GM19463 (cell line): Measurements from ENCODE around the gene MCAT.
"Not testable (repeated sequence)": the region's sequence is repeated elsewhere in the genome, so short reads cannot be mapped to it uniquely, and the experiment has no call there.

Experiments used
- ATAC-seq: cut with Tn5 transposase; IDR thresholded peaks from one replicate; pipeline ENCODE4 v1.9.1; 2021; ENCODE audit warnings: mild to moderate bottlenecking, moderate library complexity; ENCODE audit not compliant: unreplicated experiment

The MCAT gene

DNA sequence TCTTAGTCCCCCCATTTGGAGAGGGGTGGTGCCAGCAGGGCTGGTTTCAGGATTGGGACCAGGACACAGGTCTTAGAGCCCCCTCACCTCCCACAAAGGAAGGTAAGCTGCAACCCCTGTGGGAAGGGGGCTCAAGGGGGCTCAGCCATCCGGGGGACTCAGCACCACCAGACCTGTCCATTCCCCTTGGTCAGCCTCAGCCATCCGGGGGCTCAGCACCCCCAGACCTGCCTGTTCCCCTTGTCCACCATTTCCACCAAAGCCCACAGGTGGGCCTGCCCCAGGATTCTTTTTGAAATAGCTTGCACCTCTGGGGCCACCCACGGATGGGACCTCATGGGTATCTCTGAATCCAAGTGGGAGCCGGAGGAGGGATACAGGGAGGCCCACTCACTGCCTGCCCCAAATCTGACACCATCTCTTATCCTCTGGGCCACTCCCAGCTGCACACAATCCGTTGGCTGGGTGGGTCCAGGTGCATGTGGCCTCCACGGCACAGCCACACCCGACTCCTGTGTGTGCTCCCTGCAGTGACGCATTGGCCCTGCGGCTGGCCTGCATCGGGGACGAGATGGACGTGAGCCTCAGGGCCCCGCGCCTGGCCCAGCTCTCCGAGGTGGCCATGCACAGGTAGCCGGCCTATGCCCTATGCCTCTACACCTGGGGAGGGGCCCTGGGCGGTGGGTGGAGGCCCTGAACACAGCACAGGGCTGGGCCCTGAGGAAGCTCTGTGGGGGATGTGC, 15.9 kb downstream of the MCAT start:
- no peak for ATAC-seq

DNA sequence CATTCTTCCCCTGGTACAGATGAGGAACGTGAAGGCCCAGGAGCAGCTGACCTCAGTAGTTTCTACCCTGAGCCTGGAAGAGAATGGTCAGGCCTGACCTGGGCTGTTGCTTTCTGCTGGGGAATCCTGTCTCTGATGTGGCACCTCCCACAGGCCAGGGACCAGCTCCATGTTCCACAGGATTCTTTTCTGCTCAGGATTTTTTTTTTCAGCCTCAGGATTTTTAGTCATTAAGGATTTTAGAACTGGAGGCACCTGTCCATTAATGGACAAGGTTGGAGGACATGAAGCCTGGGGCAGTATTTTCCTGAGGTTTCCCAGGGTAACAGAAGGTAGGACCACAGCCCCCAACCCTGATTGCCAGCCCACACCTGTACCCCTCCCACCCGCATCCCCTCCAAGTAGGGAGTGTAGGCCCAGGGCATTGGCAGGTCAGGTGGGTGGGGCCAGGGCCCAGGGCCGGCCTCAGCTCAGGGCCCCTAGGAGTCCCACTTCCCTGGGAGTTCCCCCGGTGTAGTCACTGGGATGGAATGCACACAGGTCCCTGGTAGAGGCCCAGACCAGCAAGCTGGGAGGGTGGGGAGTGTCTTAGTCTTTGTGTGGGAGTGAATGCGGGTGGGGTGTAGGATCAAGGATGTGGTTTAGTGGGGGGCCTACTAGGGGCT, 16.6 kb downstream of the MCAT start:
- ATAC-seq, result no peak

DNA sequence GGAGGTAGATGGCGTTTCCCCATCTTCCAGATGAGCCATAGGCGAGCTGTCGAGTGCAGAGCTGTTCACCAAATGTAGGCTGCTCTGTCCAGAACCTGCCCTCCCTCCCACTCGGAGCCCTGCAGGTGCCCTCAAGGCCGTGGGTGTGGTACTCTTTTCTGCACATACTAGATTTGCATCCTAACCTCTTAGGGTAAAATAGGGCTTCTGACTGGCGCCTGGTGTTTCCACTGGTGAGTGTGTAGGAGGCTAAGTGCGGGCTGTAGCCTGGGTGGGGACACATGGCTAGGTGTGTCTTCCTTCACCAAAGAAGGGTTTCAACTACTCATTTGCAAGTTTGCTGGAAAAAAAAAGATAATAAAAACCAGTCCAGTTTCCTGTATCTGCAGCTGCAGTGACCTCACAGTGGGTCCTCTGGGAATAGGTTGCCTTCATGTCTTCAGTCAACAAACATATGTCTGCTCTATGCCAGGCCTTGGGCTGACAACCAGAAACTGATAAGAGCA, 24.2 kb downstream of the MCAT start:
- ATAC-seq, result peak; percentile 69

DNA sequence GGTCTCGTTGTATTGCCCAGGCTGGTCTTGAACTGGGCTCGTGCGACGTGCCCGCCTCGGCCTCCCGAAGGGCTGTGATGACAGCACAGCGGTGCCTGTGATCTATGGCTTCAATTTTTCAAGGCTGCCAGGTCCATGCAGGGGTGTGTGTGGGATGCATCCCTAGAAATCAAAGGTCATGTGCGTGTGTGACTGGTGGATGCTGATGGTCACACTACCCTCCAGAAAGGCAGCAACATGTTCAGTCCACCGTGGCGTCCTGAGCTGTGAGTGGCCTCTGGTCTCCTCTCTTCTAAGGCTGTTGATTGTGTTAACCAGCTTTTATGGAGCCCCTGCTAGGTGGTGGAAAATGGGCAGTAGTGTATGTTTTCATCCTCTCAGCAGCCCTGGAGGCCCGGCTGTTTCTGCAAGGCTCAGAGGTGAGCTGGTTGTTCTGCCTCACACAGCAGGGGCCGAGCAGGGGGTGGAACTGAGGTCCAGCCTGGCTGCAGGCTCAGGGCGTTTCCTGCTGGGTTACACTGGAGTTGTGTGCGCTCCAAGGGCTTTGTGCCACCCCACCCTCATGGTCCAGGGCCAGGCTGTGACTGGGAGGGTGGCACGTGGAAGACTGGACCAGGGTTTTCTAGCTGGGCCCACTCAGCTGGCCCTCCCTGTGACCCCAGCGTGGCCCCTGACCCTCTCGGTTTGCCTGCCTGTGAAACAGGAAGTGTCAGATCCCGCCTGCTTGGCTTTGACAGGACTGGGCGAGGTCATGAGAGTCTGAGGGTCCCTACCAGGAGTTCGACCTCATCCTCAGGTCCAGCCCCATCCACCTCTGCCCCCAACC, 25.0 kb downstream of the MCAT start:
- no peak for ATAC-seq

DNA sequence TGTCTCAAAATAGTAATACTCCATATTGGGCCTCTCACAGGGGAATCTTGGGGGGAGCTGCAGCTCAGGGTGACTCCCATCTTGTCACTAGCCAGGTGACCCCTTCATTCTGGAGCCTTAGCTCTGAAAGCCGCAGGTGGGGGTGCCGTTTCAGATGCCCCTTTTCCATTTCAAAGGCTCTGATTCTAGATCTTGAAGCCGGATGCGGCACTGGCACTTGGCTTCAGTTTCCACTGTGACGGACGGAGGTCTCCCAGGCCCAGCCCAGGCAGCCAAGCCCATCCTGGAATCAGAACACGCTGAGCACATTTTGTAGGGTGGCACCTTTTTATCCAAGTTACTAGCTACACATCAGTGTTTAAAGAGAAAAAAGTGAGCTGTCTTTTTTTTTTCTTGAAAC, 26.3 kb downstream of the MCAT start:
- ATAC-seq, result no peak

DNA sequence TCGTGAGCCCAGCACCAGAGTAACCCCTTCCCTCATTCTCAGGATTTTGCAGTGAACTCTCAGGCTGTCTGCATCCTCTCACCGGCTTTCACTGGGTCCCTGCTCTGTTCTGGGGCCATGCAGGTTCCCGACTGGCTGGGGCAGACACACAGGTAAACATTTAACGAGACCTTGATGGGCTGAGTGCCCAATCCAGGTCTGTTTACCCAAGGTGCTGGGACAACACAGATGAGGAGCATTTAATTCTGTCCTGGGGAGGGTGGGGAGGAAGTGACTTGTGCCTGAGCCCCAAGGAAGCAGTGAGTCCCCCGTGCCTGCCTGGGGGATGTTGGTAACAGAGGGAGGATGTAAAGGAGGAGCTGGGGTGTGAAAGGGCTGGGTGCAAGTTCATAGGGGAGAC, 28.2 kb downstream of the MCAT start:
- no peak for ATAC-seq

DNA sequence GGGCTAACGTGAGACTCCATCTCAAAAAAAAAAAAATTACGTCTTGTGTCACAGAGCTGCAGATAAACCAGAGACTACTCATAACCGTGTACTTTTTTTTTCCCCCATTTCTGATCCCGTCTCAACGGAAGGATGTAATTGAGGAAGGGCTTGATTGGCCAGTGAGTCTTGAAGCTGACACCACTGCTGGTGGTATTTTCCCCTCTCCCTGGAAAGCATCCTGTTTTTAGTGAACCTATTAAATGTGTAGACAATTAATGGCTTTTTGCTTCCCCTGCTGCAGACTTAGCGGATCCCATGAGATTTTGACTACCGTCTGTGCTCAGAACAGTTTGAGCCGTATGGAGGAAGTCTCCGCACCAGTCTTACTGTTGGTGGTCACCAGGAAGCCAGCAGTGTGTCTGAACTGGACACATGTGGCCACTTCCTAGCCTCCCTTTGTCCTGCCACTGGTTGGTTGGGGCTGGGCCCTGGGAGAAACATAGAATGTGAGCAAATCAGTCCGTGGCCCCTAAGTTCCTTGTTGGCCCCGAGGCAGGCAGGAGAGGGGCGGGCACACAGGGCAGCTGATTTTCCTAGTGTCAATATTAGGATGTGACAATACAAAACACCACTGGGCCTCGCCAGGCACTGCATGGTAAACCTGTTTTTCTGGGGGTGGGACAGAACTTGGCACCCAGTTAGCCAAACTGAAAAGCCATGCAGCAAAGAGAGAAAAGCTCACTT, 29.5 kb downstream of the MCAT start:
- ATAC-seq, result no peak

DNA sequence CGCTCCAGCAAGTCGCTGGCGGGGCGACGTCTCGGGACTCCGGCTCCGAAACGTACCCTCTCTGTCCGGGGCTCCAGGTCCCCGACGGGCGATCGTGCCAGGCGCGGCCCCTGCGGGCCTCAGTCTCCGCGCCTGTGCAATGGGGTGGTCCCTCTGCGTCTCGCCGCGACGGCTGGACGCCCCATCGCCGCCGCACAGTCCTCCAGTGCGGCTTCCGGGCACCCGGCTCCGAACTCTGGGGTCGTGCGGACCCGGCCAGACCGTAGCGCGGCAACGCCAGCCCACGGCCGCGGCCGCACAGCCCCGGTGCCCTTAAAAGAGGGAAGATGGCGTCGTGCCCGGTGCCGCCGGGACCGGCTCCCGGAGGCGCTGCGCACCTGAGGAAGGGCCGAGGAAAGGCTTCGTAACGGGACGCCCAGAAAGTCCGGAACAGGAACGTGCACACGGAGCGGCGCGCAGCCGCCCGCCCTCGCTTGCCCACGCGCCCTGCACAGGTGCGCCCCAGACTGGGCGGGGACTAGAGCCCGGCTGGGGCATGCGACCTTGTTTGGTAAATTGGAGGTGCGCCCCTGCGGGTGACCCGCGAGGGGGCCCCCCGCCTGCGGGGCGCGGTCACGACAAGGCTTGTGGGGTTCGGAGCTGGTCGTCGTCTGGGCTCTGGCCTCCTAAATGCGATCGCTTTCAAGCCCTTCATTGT, 32.1 kb downstream of the MCAT start:
- peak; percentile 41 for ATAC-seq

DNA sequence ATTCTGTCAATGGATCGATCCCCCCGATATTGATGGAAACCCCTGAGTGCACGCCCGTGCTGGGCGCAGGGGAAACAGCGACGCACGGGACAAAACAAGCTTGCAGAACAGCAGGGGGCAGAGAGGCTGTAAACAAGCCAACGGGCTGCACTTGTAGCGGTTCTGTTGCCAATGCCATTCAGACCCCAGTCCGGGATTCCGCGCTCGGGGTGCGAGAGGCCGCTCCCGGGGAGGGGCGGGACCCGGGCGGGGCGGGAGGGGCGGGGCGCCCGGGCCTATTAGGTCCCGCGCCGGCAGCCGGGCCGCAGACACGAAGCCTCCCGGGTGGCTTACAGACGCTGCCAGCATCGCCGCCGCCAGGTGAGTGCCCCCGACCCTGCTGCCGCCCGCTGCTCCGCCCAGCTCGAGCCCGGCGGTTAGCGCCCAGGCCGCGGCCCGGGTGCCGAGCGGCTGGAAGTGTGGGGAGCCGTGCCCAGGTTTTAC, 32.7 kb downstream of the MCAT start, which contains the start of gene BIK:
BIK (plus strand) TSS at position 307 of the 483 bp plus-strand sequence. CDS start 13,273 bp downstream, outside the sequence.
- peak; percentile 42 for ATAC-seq

DNA sequence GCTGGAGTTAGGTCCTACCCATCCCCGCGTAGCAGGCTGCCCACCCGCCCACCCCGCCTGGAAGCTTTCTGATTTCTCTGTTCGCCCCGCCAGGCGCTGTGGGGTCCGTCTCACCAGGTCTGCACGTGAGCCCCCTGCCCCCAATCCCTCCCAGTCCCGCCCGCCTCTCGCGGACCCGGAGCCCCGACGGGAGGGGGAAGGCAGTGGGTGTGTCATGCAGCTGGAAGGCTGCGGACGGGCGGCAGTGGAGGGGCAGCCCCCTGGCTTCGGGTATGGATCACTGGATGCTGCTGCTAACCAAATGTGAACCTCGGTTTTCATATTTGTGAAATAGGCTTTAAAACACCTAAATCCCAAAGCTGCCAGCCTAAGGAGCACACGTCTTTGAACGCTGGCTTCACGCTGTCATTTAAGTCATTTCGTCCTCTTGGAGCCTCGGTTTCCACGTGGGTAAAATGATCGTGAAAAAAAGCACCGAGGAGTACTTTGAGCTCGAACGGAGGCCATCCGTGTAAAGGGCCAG, 33.2 kb downstream of the MCAT start:
- no peak for ATAC-seq

DNA sequence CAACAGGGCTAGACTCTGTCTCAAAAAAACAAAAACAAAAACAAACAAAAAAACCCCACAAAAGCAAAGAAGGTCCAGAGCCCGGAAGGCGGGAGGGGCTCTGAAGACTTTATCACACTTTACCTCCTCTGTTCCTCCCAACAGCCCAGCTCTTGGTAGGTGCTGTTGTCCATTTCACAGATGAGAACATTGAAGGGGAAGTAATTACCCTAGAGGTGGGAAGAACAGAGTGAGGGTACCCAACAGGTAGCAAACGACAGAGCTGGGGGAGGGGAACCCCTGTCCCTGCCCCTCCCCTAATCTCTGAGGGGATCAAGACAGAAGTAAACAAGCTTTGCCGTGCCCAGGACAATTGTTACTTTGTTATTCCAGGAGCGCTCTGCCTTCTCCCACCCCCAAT, 33.7 kb downstream of the MCAT start:
- ATAC-seq, result no peak

DNA sequence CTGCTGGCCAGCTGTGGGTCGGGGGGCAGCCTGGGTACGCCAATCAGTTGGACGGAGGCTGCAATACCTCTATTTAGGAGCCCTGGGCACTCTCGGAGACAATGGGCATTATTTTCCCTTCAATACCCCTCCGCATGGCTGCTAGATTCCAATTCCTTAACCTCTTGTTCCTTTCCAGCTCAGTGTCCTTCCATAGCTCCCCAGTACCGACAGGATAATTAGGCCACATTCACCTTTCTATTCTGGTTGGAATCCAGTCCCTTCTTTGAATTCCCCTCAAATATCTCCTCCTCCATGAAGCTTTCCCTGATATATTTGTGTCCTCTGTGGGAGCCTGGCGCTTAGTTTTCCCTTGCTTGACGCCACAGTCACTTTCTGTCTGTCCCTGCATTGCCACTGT, 36.9 kb downstream of the MCAT start:
- no peak for ATAC-seq

DNA sequence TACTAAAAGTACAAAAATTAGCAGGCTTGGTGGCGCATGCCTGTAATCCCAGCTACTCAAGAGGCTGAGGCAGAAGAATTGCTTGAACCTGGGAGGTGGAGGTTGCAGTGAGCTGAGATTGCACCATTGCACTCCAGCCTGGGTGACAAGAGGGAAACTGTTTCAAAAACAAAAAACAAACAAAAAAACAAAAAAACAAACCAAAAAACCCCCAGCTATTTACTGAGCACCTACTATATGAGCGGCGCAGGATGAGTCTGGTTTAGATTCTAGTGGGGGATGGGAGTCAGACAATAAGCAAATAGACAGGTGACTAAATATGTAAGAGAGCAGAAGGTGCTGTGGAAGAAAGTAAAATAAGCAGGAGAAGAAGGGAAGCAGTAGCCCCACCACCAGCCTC, 38.2 kb downstream of the MCAT start:
- not testable (repeated sequence) for ATAC-seq

DNA sequence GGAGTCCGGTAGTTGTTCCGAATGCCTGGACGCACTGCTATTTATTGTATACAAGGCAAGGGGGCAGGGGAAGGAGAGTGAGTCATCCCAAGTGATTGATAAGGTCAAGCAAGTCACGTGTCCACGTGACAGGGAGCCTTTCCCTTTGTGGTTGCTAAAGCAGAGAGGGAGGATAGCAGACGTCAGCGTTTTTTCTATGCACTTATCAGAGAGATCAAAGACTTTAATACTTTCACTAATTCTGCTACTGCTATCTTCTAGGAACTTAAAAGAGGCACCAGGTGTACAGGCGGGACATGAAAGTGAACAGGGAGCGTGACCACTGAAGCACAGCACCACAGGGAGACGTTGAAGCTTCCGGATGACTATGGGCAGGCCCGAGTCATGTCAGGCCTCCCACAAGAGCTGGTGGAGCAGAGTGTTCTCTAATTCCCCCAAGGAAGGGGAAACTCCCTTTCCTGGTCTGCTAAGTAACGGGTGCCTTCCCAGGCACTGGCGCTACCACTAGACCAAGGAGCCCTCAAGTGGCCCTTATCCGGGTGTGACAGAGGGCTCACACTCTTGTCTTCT, 39.1 kb downstream of the MCAT start:
- not testable (repeated sequence) for ATAC-seq

DNA sequence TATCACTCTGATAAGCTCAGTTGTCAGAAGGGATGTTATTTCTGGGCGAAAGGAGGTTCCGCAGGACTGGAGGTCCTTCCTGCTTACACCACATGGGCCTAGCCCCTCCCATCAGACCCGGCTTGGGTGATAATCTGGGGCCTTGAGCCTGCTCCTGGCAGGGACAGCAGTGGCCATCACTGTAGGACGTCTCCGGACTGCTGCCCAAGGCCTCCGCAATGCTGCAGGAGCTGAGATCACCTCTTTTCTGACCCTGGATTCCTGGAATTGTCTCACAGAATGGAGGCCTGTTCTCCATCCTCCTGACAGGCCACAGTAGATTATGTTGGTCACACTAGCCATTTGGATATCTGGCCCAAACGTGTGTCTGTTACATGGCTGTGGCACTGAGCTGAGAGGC, 41.9 kb downstream of the MCAT start:
- ATAC-seq, result no peak

DNA sequence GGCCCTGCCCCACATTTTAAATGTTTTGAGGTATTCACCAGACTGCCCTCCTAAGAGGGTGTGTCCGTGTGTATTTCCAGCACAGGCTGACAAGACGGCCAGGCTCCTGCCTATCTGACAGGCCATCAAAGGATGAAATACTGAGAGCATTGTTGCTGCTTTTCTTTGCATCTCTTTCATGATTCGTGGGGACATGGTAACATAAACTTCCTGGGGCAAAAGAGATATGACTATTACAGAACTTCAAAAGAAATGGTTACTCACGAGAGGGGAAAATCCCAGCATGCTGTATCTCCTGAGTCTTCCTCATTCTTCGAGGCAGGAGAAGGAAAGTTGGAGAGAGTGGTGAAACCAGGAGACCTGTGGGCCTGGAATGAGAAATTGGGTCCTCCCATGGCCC, 43.0 kb downstream of the MCAT start:
- ATAC-seq, result no peak

DNA sequence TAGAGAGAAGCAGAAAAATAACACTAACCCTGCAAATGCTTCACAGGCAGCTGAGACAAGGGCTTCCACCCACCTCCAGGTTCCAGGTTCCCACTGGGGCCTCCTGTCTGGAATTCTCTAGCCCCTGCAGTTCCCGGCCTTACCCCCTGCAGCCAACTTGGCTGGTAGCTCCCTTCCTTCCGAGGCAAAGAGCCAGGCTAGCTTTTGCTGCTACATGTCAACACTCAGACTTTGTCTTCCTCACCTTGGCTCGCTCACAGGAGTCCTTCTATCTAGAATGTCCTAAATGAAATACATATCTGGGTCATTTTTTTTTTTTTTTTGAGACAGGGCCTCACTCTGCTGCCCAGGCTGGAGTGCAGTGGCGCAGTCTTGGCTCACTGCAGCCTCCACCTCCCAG, 44.1 kb downstream of the MCAT start:
- ATAC-seq, result no peak

DNA sequence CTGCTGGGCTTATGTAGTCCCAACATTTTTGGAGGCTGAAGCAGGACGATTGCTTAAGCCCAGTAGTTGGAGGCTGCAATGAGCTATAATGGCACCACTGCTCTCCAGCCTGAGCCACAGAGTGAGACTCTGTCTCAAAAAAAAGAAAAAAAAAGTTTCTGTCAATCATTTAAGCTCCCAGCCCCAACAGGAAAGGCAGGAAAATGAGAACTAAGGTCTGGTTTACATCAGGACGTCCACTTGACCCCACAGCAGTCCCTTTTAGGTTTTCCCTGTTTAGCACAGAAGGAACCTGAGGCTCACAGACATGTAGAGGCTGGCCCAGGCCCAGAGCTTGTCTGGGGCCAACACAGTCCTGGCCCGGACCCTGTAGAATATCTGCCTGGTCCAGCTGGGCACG, 44.8 kb downstream of the MCAT start:
- ATAC-seq, result no peak

DNA sequence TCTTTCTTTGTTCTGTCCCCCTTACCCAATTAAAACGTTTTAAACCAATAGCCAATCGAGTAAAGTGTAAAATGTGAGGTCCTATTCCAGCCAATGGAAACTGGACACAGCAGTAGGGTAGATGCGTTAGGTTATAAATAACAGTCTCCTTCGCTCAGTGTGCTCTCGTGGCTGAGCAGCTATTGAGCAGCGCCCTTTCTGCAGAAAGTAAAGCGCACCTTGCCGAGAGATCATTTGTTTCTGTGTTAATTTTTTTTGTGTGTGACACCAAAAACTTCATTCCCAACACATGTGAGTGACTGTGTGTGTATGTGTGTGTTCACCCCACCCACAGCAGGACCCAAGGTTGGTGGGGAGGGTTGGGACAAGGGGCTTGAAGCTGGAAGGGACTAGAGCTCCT, 46.8 kb downstream of the MCAT start:
- no peak for ATAC-seq

DNA sequence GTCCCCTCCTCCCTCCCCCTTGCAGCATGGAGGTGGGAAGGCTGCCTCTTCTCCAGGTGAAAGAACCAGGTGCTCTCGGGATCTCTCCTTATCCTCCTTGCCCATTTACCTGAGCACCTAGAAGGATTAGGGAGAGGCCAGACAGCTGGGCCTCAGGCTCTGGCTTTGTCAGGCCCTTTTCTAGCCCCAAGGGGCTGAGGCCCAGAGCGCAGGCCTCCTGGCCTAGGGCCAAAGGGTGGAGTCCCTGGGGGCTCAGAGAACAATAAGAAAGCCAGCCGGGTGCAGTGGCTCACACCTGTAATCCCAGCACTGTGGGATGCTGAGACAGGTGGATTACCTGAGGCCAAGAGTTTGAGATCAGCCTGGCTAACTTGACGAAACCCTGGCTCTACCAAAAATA, 48.6 kb downstream of the MCAT start:
- no peak for ATAC-seq
